Measurements from ENCODE around the gene DIAPH2.

Gene DIAPH2

DNA sequence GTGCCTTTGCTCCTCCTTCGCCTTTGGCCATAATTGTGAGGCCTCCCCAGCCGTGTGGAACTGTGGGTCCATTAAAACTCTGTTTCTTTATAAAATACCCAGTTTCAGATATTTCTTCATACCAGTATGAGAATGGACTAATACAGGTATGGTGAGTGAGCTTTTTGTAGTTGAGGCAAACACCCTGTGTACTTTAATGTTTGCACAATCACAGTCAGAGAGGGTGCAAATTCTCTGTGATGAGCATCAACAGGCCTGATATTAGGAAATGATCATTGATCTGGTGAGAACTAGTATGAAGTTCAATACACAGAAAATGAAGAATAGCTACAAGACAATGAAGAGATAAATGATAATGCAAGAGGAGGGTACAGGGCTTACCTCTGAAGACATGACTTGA lies 943.7 kb downstream of the DIAPH2 start:
- Histone ChIP-seq H3K4me3 (ENCODE audit: low read length) (no peak overlapping the region), H3K27ac (ENCODE audit: low read depth, low read length) (no peak overlapping the region), H3K27me3 (ENCODE audit: control insufficient read depth, low read length) (no peaks in the 10 kb centered on the region), H3F3A (ENCODE audit: control insufficient read depth, insufficient read depth) (no peaks in the 10 kb centered on the region), H3K9me2 (replicated peaks; ENCODE audit: control insufficient read depth, low read length) (no peaks in the 10 kb centered on the region), H3K36me3 (ENCODE audit: control insufficient read depth, low read length) (no peaks in the 10 kb centered on the region), H3K9me3 (ENCODE audit: control insufficient read depth, insufficient read depth, low read length) (no peaks in the 10 kb centered on the region), H3K4me2 (ENCODE audit: low read length) (no peak overlapping the region), H3K4me1 (ENCODE audit: control insufficient read depth, low read length) (no peaks in the 10 kb centered on the region), H3K79me2 (ENCODE audit: control insufficient read depth, low read length) (no peaks in the 10 kb centered on the region), H4K20me1 (ENCODE audit: control insufficient read depth, insufficient read depth, low read depth, low read length) (no peaks in the 10 kb centered on the region)
- no peak for TF ChIP-seq EZH2phosphoT487 (IDR thresholded peaks at IDR 0.05; ENCODE audit: borderline replicate concordance, low read length)
- TF ChIP-seq, protein P1, sequence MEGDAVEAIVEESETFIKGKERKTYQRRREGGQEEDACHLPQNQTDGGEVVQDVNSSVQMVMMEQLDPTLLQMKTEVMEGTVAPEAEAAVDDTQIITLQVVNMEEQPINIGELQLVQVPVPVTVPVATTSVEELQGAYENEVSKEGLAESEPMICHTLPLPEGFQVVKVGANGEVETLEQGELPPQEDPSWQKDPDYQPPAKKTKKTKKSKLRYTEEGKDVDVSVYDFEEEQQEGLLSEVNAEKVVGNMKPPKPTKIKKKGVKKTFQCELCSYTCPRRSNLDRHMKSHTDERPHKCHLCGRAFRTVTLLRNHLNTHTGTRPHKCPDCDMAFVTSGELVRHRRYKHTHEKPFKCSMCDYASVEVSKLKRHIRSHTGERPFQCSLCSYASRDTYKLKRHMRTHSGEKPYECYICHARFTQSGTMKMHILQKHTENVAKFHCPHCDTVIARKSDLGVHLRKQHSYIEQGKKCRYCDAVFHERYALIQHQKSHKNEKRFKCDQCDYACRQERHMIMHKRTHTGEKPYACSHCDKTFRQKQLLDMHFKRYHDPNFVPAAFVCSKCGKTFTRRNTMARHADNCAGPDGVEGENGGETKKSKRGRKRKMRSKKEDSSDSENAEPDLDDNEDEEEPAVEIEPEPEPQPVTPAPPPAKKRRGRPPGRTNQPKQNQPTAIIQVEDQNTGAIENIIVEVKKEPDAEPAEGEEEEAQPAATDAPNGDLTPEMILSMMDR (IDR thresholded peaks at IDR 0.05; ENCODE audit: low read depth, low read length, poor library complexity, severe bottlenecking), result no peak

GRCh38 chrX:97628807-97629596 lies 944.4 kb downstream of the DIAPH2 start:
- Histone ChIP-seq H3K36me3 (ENCODE audit: control insufficient read depth, low read length) (no peaks in the 10 kb centered on the region), H3K4me1 (ENCODE audit: control insufficient read depth, low read length) (no peaks in the 10 kb centered on the region), H3K79me2 (ENCODE audit: control insufficient read depth, low read length) (no peaks in the 10 kb centered on the region), H3K9me2 (replicated peaks; ENCODE audit: control insufficient read depth, low read length) (no peaks in the 10 kb centered on the region), H3F3A (ENCODE audit: control insufficient read depth, insufficient read depth) (no peaks in the 10 kb centered on the region), H3K27me3 (ENCODE audit: control insufficient read depth, low read length) (no peaks in the 10 kb centered on the region), H3K27ac (ENCODE audit: low read depth, low read length) (no peak overlapping the region), H3K4me3 (ENCODE audit: low read length) (no peak overlapping the region), H3K4me2 (ENCODE audit: low read length) (no peak overlapping the region), H3K9me3 (ENCODE audit: control insufficient read depth, insufficient read depth, low read length) (no peaks in the 10 kb centered on the region), H4K20me1 (ENCODE audit: control insufficient read depth, insufficient read depth, low read depth, low read length) (no peaks in the 10 kb centered on the region)
- TF ChIP-seq, protein P1 (IDR thresholded peaks at IDR 0.05; ENCODE audit: low read depth, low read length, poor library complexity, severe bottlenecking), result no peak
- no peak for TF ChIP-seq EZH2phosphoT487 (IDR thresholded peaks at IDR 0.05; ENCODE audit: borderline replicate concordance, low read length)

DNA sequence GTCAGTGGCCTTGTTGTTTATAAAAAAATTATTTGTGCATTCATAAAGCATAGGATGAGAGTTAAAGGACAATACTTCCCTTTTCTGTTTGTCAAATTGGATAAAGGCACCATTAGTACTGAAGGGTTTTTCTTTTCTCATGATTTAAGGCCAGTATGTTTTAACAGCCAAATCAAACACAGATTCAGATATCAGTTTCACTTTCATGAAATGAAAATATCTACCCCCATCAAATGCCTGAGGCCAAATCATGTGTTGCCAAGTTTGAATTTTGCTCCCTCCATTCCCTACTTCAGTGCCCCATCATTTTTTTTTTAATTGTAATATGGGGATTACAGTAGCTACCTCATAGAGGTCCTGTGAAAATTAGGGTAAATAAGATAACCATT lies 944.9 kb downstream of the DIAPH2 start:
- Histone ChIP-seq H3K27ac (ENCODE audit: low read depth, low read length) (no peak overlapping the region), H3K36me3 (ENCODE audit: control insufficient read depth, low read length) (no peaks in the 10 kb centered on the region), H3K4me3 (ENCODE audit: low read length) (no peak overlapping the region), H3K9me3 (ENCODE audit: control insufficient read depth, insufficient read depth, low read length) (no peaks in the 10 kb centered on the region), H3K4me1 (ENCODE audit: control insufficient read depth, low read length) (no peaks in the 10 kb centered on the region), H3K9me2 (replicated peaks; ENCODE audit: control insufficient read depth, low read length) (no peaks in the 10 kb centered on the region), H3K4me2 (ENCODE audit: low read length) (no peak overlapping the region), H3K79me2 (ENCODE audit: control insufficient read depth, low read length) (no peaks in the 10 kb centered on the region), H3F3A (ENCODE audit: control insufficient read depth, insufficient read depth) (no peaks in the 10 kb centered on the region), H4K20me1 (ENCODE audit: control insufficient read depth, insufficient read depth, low read depth, low read length) (no peaks in the 10 kb centered on the region), H3K27me3 (ENCODE audit: control insufficient read depth, low read length) (no peaks in the 10 kb centered on the region)
- TF ChIP-seq EZH2phosphoT487 (IDR thresholded peaks at IDR 0.05; ENCODE audit: borderline replicate concordance, low read length), result no peak
- TF ChIP-seq, protein P1 (IDR thresholded peaks at IDR 0.05; ENCODE audit: low read depth, low read length, poor library complexity, severe bottlenecking), result no peak

Data from DOHH2 (cell line).